GM21619 (cell line): ENCODE data around the gene FMNL2.
A peak's percentile ranks its signal among the peaks of the same experiment; 100 is the strongest.
"Not testable (repeated sequence)": the region's sequence is repeated elsewhere in the genome, so short reads cannot be mapped to it uniquely, and the experiment has no call there.

Source experiments
- ATAC-seq: cut with Tn5 transposase; IDR thresholded peaks from one replicate; pipeline ENCODE4 v1.9.1; 2021; ENCODE audit not compliant: unreplicated experiment

The FMNL2 gene

DNA sequence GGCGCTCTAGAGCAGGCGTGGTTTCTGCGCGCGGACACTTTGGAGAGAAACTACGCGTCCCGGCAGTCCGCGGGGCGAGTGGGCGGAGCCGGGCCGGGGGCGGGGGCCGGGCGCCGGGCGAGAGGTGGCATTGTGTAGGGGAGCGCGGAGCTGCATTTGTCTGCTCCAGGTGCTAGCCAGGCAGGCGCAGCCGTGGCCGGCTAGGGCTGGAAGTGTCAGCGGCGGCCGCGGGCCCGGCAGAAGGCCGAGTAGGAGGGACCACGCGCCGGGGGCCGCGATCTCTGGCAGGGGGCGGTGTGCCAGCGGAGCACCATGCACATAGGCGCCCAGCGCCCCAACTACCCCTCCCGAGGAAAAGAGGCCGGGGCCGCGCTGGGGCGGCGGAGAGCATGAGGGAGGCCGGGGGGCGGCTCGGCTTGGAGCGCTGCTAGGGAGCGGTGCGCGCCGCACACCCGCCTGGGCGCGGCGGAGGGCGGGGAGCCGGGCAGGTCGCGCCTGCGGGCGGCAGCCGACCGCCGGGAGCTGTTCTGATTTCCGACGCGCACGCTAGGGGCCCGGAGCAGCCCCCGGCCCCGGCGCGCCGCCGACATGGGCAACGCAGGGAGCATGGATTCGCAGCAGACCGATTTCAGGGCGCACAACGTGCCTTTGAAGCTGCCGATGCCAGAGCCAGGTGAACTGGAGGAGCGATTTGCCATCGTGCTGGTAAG lies at the start of gene FMNL2:
Gene FMNL2, plus strand, starts transcription at position 159 of the 710 bp plus-strand sequence.
- peak; percentile 90 for ATAC-seq

- ATAC-seq, result no peak
Observed at GRCh38 chr2:152292991-152293390, 42.0 kb upstream of the FMNL2 start.

- no peak for ATAC-seq
Observed at GRCh38 chr2:152297715-152298114, 37.3 kb upstream of the FMNL2 start.

- no peak for ATAC-seq
Observed at GRCh38 chr2:152298754-152299153, 36.2 kb upstream of the FMNL2 start.

- ATAC-seq, result no peak
Observed at GRCh38 chr2:152301131-152301530, 33.8 kb upstream of the FMNL2 start.

- ATAC-seq, result no peak
Observed at GRCh38 chr2:152303951-152304350, 31.0 kb upstream of the FMNL2 start.

DNA sequence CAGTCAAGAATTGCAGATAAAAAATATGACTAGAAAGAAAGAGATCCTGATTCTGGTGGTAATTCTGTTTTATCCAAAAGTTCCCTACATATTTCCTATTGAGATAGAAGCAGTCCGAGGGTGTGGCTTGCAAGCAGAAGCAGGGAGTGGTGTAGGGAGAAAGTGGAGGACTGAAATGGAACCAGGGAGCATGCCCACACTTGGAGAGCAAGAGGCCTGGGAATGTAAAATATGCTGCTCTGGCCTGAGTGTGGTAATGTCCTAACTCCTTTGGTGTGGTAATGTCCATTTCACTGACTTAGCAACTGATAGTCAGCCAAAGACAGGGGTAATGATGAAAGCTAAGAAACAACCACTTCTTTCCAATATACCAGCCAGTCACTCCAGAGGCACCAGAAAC lies 30.1 kb upstream of the FMNL2 start:
- no peak for ATAC-seq

DNA sequence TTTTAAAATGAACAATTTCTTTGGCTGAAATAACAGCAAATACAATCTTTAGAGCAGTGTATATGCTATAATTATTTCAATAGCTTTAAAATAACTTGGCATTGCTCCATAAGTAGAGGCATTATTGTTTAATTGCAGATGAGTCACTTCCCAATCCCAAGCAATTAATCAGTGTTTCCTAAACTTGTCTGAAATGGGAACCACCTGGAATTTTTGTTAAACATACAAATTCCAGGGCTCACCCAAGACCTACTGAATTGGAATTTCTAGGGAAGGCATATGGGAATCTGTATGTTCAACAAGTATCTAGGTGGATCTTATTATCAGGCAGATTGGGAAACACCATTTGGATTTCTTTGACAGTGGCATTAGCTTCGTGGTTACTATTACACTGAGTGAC lies 27.1 kb upstream of the FMNL2 start:
- no peak for ATAC-seq

DNA sequence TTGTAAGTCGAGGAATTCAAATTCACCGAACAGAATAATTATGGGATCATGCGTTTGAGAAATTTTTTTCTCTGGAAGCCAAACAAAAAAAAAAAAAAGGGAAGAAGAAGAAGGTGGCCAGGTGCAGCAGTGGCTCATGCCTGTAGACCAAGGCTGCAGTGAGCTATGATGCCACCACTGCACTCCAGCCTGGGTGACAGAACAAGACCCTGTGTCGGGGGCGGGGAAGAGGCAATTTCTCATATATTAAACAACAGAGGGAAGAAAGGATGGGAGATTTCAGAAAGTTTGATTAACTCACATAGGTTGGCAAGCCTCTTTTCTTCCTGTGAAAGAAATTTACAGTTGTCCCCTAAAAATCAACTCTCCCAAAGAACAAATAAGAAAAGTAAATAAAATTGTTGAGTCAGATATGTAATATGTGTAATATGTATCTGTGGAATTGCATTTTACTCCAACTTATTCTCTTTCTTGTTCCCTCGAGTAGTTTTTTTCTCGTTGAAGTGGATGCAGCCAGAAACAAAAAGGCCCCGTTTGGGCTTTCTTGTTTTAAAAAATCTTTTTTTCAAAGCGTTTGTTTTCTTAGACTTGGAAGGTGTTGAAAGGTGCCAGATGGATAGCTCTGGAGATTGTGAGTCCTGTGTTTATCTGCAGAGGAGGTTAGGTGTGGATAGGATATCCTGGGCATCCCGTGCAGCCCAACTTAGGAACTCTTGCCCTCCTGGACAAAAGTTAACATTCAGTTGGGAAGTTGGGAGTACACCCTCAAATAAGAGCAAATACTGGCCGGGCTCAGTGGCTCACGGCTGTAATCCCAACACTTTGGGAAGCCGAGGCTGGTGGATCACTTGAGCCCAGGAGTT lies 25.4 kb upstream of the FMNL2 start:
- no peak for ATAC-seq

- ATAC-seq, result no peak
Observed at GRCh38 chr2:152319822-152320570, 15.0 kb upstream of the FMNL2 start.

DNA sequence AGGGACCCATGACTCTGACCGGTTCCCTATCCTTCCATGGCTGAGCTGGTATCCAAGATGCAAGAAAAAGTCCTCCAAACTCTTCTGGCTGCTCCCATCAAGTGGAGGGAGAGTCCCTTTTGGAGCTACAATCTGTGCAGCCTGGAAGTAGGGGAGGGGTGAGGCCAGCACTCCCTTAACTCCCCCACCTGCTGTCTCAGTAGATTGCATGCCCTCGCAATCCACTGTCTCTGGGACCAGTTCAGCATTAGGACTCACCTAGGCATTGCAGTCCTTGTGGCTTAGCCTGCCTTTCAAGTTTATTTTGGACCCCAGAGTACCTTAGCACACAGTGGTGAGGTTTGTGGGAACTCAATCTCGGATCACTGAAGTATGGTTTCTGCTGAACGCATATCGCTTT lies 14.2 kb upstream of the FMNL2 start:
- ATAC-seq, result no peak

- no peak for ATAC-seq
Observed at GRCh38 chr2:152322222-152322621, 12.8 kb upstream of the FMNL2 start.

DNA sequence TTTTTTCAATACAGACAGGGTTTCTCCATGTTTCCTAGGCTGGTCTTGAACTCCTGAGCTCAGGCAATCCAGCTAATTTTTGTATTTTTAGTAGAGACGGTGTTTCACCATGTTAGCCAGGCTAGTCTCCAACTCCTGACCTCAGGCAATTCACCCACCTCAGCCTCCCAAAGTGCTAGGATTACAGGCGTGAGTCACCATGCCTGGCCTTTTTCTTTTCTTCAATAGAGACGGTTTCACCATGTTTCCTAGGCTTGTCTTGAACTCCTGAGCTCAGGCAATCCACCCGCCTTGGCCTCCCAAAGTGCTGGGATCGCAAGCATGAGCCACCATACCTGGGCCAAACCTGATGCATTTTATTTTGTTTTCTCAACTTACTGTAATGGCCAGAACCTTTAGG lies 9.8 kb upstream of the FMNL2 start:
- not testable (repeated sequence) for ATAC-seq

- no peak for ATAC-seq
Observed at GRCh38 chr2:152326710-152327109, 8.3 kb upstream of the FMNL2 start.

- ATAC-seq, result no peak
Observed at GRCh38 chr2:152328013-152328412, 7.0 kb upstream of the FMNL2 start.

GRCh38 chr2:152330235-152330866 lies 4.6 kb upstream of the FMNL2 start:
- ATAC-seq, result no peak

GRCh38 chr2:152334701-152335015 lies 316 bp upstream of the FMNL2 start:
- no peak for ATAC-seq

- peak; percentile 9 for ATAC-seq
Observed at GRCh38 chr2:152335726-152336118, 748 bp downstream of the FMNL2 start.

- ATAC-seq, result peak; percentile 26
Observed at GRCh38 chr2:152336119-152336853, 1.3 kb downstream of the FMNL2 start.

DNA sequence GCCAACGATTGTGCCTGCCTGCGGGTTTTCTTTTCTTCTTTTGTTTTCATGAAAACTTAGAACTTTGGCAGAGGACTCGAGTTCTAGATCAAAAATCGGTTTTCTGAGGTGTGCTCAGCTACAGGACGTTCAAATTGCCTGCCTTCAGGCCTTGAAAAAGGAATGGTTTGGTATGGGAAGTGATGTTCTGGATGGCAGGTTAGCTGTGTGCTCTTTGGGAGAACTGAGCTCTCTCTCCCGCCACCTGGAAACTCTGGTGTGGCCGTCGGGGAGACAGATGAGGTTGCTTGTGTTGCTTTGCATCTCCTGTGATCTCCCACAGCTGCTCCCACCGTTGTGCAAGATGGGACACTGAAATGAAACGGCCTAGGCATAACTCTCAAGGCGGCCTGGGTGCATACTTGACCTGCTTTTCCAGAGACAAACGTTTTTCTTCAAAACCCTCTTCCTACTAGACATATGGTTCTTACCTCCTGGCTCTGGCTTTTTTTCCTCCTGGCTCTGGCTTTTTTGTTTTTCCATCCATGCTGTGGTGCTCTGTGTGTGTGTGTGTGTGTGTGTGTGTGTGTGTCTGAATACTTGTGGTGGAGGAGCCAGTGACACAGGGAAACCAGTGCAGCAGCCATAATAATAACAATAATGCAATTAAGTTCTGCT lies 2.0 kb downstream of the FMNL2 start:
- no peak for ATAC-seq
